ENCODE measurements around the gene RAB3GAP1.

RAB3GAP1 gene

GRCh38 chr2:135063210-135063609 lies 11.1 kb downstream of the RAB3GAP1 start:
- TF ChIP-seq CTCF (IDR thresholded peaks at IDR 0.05): no peak

GRCh38 chr2:135064149-135064548 lies 12.1 kb downstream of the RAB3GAP1 start:
- no peak for TF ChIP-seq CTCF (IDR thresholded peaks at IDR 0.05)

- TF ChIP-seq CTCF (IDR thresholded peaks at IDR 0.05): no peak
Measured at GRCh38 chr2:135066710-135067109, 14.6 kb downstream of the RAB3GAP1 start.

GRCh38 chr2:135072125-135072997 lies 20.3 kb downstream of the RAB3GAP1 start:
- TF ChIP-seq CTCF (IDR thresholded peaks at IDR 0.05): no peak

- no peak for TF ChIP-seq CTCF (IDR thresholded peaks at IDR 0.05)
Measured at GRCh38 chr2:135074216-135074615, 22.1 kb downstream of the RAB3GAP1 start.

GRCh38 chr2:135076556-135076955 lies 24.5 kb downstream of the RAB3GAP1 start:
- no peak for TF ChIP-seq CTCF (IDR thresholded peaks at IDR 0.05)

GRCh38 chr2:135078417-135078816 lies 26.3 kb downstream of the RAB3GAP1 start:
- no peak for TF ChIP-seq CTCF (IDR thresholded peaks at IDR 0.05)
